A549 treated with ZK216348 at 1 μM for 4 hours (cell line): ENCODE results near the gene MBOAT7. TPM values are rescaled to one million over a fixed set of nuclear protein-coding genes. Genes with fewer than 3 reads are reported as not detected.

Experiments used
- total RNA-seq: library from RNA; stranded (reverse); fragments of 200-300 nt; extraction: Qiagen RNA extraction; gene quantifications from 5 replicates; pipeline ENCODE4 v1.2.3, GENCODE V29; 2022; ENCODE audit warnings: low read depth

Gene MBOAT7
- 91.3 to 177 TPM (median 147 TPM) in 5 replicates for total RNA-seq

GRCh38 chr19:54189145-54189734 lies at the start of gene MBOAT7:
Gene MBOAT7 (minus strand): TSS chr19:54189580. CDS start chr19:54188508, 1,072 bp downstream.

DNA sequence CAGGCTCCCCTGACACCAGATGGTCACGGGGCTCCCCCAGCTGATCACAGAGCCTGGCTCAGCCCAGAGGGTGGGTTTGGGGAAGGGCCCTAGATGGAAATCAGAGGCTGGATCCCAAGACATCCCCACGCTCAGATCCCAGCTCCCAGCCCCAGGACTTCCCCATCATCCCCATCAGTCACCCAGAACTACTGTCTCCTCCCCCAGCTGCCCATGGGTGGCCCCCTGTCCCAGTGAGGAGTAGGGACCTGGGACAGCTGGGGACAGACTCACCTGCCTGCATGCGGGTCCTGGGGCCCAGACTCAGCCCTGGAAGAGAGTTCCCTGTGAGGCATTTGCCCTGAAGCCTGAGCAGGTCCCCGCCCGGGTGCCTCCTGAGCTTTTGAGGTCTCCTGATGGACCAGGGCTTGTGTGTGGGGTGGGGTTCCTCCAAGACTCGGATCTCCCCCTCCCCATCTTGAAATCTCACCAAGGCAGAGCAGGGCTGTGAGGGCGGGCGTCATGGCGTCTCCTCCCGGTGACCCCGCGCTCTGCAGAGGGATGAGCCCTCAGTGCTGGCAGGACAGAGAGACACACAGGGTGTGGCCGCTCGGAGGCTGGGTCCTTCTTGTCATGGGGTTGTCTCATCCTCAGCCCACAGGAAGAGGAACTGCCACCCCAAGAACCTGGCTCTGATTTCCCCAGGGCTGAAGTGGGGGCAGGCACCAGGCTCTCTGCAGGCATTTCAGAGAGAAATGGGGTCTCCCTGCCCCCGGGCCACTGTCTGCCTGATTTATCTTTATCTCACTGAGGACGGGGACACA lies 33.3 kb upstream of the MBOAT7 start, which contains the start of gene LILRB3:
TSS of gene LILRB3 (minus strand) at position 534 of the 803 bp plus-strand sequence. CDS start at position 503, 31 bp downstream.

GRCh38 chr19:54191011-54191810 lies 1.8 kb upstream of the MBOAT7 start, which contains the start of gene TSEN34:
Gene TSEN34 (plus strand): TSS chr19:54191308. CDS start chr19:54191365, 57 bp downstream.

DNA sequence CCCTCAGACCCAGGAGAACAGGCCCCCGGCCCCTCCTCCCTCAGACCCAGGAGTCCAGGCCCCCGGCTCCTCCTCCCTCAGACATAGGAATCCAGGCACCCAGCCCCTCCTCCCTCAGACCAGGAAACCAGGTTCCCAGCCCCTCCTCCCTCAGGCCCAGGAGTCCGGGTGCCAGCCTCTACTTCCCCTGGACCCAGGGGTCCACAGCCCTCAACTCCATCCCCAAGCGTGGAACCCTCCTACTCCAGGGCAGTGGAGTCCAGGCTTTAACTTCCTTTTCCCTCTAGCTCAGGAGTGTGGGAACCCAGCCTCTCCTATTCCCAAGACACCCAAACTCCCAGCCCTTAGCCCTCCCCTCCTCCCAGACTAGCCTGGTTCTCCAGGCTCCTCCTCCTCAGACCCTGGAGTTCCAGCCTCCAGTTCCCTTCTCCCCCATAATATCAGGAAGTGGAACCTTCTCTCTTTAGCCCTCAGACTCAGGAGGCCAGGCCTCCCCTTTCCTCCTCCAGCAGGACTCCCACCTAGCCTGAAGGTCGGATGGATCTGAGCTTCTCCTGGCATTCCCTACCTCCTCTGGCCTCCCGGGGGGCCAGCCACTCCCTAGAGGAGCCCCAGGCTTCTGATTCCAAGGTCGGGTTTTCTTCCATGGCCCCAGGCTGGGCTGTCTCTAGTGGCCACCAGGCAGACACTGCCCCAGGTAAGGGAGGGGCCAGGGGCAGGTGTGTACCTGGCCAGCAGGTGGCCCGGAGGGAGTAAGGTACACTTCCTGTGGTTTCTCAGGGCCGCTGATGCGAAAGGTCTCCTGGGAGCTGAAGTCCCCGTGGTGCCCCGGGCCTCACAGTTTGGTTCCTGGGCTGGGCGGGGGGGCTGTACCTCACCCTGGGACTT lies 16.7 kb downstream of the MBOAT7 start, which contains the start of gene TMC4:
TSS of gene TMC4 (minus strand) at position 690 of the 888 bp plus-strand sequence. CDS start at position 647, 43 bp downstream.

GRCh38 chr19:54159352-54160181 lies 29.8 kb downstream of the MBOAT7 start, which contains the start of gene LENG1:
Gene LENG1 (minus strand): TSS chr19:54159721. CDS start chr19:54159695, 26 bp downstream.

DNA sequence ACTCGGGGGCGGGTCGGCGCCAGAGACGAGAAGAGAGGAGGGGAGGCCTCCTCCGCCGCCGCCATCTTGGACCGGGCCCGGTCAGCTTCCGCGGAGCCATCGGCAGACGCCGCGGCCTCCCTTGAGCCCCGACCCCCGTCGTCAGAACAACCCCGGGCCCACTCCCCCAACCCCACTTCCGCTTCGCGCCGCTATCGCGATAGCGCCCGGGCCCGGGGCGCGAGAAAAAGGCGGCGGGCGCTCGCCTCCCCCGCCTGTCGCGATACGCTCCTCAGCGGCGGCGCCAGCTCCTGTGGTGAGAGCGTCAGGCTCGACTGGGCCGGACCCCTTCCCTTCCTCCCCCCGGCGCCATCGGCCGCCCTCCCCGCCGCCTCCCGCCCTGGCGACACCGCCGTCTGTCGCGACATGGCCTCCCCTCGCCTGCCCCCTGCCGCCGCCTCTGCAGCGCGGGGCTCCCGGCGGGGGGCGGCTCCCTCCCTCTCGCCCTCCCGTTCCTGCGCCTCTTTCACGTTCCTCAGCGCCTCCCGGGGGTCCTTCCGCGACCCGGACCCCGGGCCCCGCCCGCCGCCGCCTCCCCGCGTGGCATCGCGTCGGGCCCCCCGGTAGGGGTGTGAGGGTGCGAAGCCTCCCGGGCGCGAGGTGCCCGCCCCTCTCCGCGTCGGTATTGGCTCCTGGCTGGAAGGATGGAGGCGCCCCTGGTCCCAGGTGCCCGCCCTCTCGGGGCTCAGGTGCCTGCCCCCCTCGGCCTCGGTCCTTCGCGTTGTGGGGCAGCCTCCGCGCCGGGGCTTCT lies 51.5 kb downstream of the MBOAT7 start, which contains the start of gene CNOT3:
TSS of gene CNOT3 (plus strand) at position 64 of the 790 bp plus-strand sequence. CDS start 5,217 bp downstream, outside the sequence.

Other genes with a start within 250 kb of the MBOAT7 start
- gene CACNG8, start 226.6 kb downstream of the MBOAT7 start, total RNA-seq = 0.83 to 1.4 TPM (median 1.4 TPM) in 5 replicates
- gene CACNG6, start 197.9 kb downstream of the MBOAT7 start, total RNA-seq = 7.7 to 12.8 TPM (median 12.1 TPM) in 5 replicates
- gene VSTM1, start 125.7 kb downstream of the MBOAT7 start, total RNA-seq = 0.55 to 0.92 TPM (median 0.78 TPM) in 3 of 5 replicates, not detected in the others
- not detected in 5 replicates for gene TARM1, start 108.2 kb downstream of the MBOAT7 start, total RNA-seq
- 0.25 to 0.41 TPM (median 0.33 TPM) in 5 replicates for gene OSCAR, start 88.8 kb downstream of the MBOAT7 start, total RNA-seq
- 211 to 296 TPM (median 232 TPM) in 5 replicates for gene NDUFA3, start 86.7 kb downstream of the MBOAT7 start, total RNA-seq
- 19.8 to 27.0 TPM (median 21.7 TPM) in 5 replicates for gene TFPT, start 73.9 kb downstream of the MBOAT7 start, total RNA-seq
- 105 to 128 TPM (median 113 TPM) in 5 replicates for gene PRPF31, start 73.8 kb downstream of the MBOAT7 start, total RNA-seq
- gene CNOT3, start 51.8 kb downstream of the MBOAT7 start, total RNA-seq = 51.6 to 72.5 TPM (median 70.4 TPM) in 5 replicates
- gene LENG1, start 29.9 kb downstream of the MBOAT7 start, total RNA-seq = 7.9 to 9.8 TPM (median 8.4 TPM) in 5 replicates
- gene TMC4, start 16.4 kb downstream of the MBOAT7 start, total RNA-seq = 1.5 to 2.8 TPM (median 1.6 TPM) in 5 replicates
- 69.8 to 130 TPM (median 119 TPM) in 5 replicates for gene TSEN34, start 1.7 kb upstream of the MBOAT7 start, total RNA-seq
- 1,924 to 2,379 TPM (median 2,180 TPM) in 5 replicates for gene RPS9, start 11.3 kb upstream of the MBOAT7 start, total RNA-seq
- gene LILRB3, start 33.4 kb upstream of the MBOAT7 start, total RNA-seq = 0.07 to 0.24 TPM (median 0.14 TPM) in 4 of 5 replicates, not detected in the other
- 0.09 TPM in 1 of 5 replicates, not detected in the others for gene LILRA6, start 53.2 kb upstream of the MBOAT7 start, total RNA-seq
- 0.04 TPM in 1 of 5 replicates, not detected in the others for gene LILRB5, start 67.7 kb upstream of the MBOAT7 start, total RNA-seq
- gene LILRB2, start 91.5 kb upstream of the MBOAT7 start, total RNA-seq = 0.05 to 0.14 TPM (median 0.05 TPM) in 3 of 5 replicates, not detected in the others
- gene LILRA5, start 123.6 kb upstream of the MBOAT7 start, total RNA-seq = not detected in 5 replicates
- not detected in 5 replicates for gene LILRA4, start 149.6 kb upstream of the MBOAT7 start, total RNA-seq
- gene LAIR1, start 175.4 kb upstream of the MBOAT7 start, total RNA-seq = not detected in 5 replicates
- 0.08 to 0.15 TPM in 2 of 5 replicates, not detected in the others for gene TTYH1, start 225.9 kb upstream of the MBOAT7 start, total RNA-seq